GM12878 (cell line): ENCODE data around the gene UHRF1. TPM values are rescaled to one million over a fixed set of nuclear protein-coding genes. Genes with fewer than 3 reads are reported as not detected.

Source experiments
- ATAC-seq: fragments of 200-7000 bp; cut with Tn5 transposase; 3 replicates; pipeline ENCODE4 v1.9.1; 2020; ENCODE audit warnings: mild to moderate bottlenecking, moderate library complexity
- BruUV-seq: library from RNA; stranded (reverse); fragments of 400-500 nt; replicated peaks from 2 replicates; lab custom pipeline; 2021; lab: Mats Ljungman, UMichigan
- CTCF ChIA-PET: fragments of 300-600 bp; sonication (Branson Sonifier 250); formaldehyde crosslinking; extraction: SDS; loops from one replicate; lab custom pipeline; 2021; ENCODE audit warnings: inconsistent platforms; lab: Yijun Ruan, JAX
- POLR2A ChIA-PET: fragments of 350-600 bp; formaldehyde crosslinking; extraction: SDS; loops from one replicate; lab custom pipeline; 2021; ENCODE audit warnings: inconsistent platforms; lab: Charles Lee
- RAD21 ChIA-PET: fragments of 300-600 bp; sonication (Branson Sonifier 250); formaldehyde crosslinking; loops from one replicate; lab custom pipeline; 2023; ENCODE audit warnings: antibody characterized with exemption; ENCODE audit not compliant: unreplicated experiment; lab: Charles Lee
- SMC1A ChIA-PET: fragments of 300-600 bp; sonication (Branson Sonifier 250); formaldehyde crosslinking; loops from one replicate; lab custom pipeline; 2023; ENCODE audit not compliant: unreplicated experiment, uncharacterized antibody; lab: Charles Lee
- DNase-seq: peaks from one replicate; pipeline ENCODE4 v3.0.0-alpha.2; 2011; ENCODE audit warnings: low read depth, low spot score
- FAIRE-seq: peaks from 3 replicates; lab custom pipeline; 2011; peaks lifted over from hg19 to GRCh38; lab: Jason Lieb, UNC
- H2AFZ ChIP-seq: 2 replicates; pipeline ENCODE4 v1.6.0; 2011; ENCODE audit warnings: low read depth, low read length, control low read depth; ENCODE audit not compliant: control insufficient read depth
- H3K27ac ChIP-seq: 2 replicates; pipeline ENCODE4 v1.5.1; 2011; ENCODE audit warnings: control low read depth; ENCODE audit not compliant: control insufficient read depth, insufficient read depth
- H3K27me3 ChIP-seq, 2 experiments: replicated peaks in 1 of 2; 2 replicates each; pipeline versions ENCODE4 v1.6.0 to v1.6.1; 2011; ENCODE audit warnings: low read length in 1 of 2; ENCODE audit not compliant: control insufficient read depth in 2 of 2, insufficient read depth in 2 of 2
- H3K36me3 ChIP-seq, 2 experiments: 2 replicates each; pipeline ENCODE4 v1.5.1; 2011; ENCODE audit warnings: low read length in 1 of 2; ENCODE audit not compliant: control insufficient read depth in 2 of 2, insufficient read depth in 2 of 2
- H3K4me1 ChIP-seq: 2 replicates; pipeline ENCODE4 v1.6.1; 2011; ENCODE audit warnings: mild to moderate bottlenecking, low read length, moderate library complexity, mixed read lengths; ENCODE audit not compliant: control insufficient read depth, insufficient read depth
- H3K4me2 ChIP-seq: 2 replicates; pipeline ENCODE4 v1.6.0; 2011; ENCODE audit warnings: control low read depth; ENCODE audit not compliant: control insufficient read depth, insufficient read depth
- H3K4me3 ChIP-seq: fragments of 200-600 bp; sonication (generic); 2 replicates; pipeline ENCODE4 v1.5.1; 2016
- H3K79me2 ChIP-seq: 2 replicates; pipeline ENCODE4 v1.6.0; 2011; ENCODE audit warnings: low read length; ENCODE audit not compliant: control insufficient read depth, insufficient read depth
- H3K9ac ChIP-seq: 2 replicates; pipeline ENCODE4 v1.8.0; 2011; ENCODE audit warnings: low read length, control low read depth, mixed read lengths; ENCODE audit not compliant: control insufficient read depth, insufficient read depth
- H3K9me3 ChIP-seq: replicated peaks from 3 replicates; pipeline ENCODE4 v1.5.1; 2011; ENCODE audit warnings: mild to moderate bottlenecking, low read length; ENCODE audit not compliant: control insufficient read depth, insufficient read depth
- H4K20me1 ChIP-seq: 2 replicates; pipeline ENCODE4 v1.6.0; 2011; ENCODE audit not compliant: control insufficient read depth, insufficient read depth
- BCLAF1 ChIP-seq: fragments of 450-650 bp; IDR thresholded peaks from 2 replicates; pipeline ENCODE4 v1.6.1; 2017; ENCODE audit warnings: antibody characterized with exemption, mild to moderate bottlenecking, moderate library complexity
- CREB1 ChIP-seq: IDR thresholded peaks from 2 replicates; pipeline ENCODE4 v1.6.1; 2012; ENCODE audit warnings: low read depth, mild to moderate bottlenecking, inconsistent platforms
- HCFC1 ChIP-seq: fragments of 150-350 bp; IDR thresholded peaks from 2 replicates; pipeline ENCODE4 v1.6.1; 2014; ENCODE audit warnings: low read length
- SREBF1 ChIP-seq: IDR thresholded peaks from 2 replicates; pipeline ENCODE4 v1.6.1; 2012; ENCODE audit warnings: mild to moderate bottlenecking, low read length
- WRNIP1 ChIP-seq: IDR thresholded peaks from 2 replicates; pipeline ENCODE4 v1.6.1; 2011; ENCODE audit warnings: low read depth, low read length, improper control_type of control experiment, borderline replicate concordance
- ZZZ3 ChIP-seq: IDR thresholded peaks from 2 replicates; pipeline ENCODE4 v1.6.1; 2011; ENCODE audit warnings: low read depth; ENCODE audit not compliant: control insufficient read depth, insufficient read length
- WGBS: methylation state at CpG from one replicate; pipeline ENCODE4 v1.1.6; 2016; ENCODE audit warnings: low lambda C conversion rate; ENCODE audit not compliant: insufficient replicate concordance, insufficient coverage; ENCODE audit errors: missing lambda C conversion rate; 5-methylcytosine and 5-hydroxymethylcytosine counted together
- in situ Hi-C: fragments of 300-500 bp; cut with MboI; formaldehyde crosslinking; loops from 9 replicates; pipeline ENCODE4 v1.14.3; 2018; ENCODE audit warnings: mixed read lengths
- intact Hi-C: fragments of 100-400 bp; cut with micrococcal nuclease; formaldehyde crosslinking; loops from one replicate; pipeline ENCODE4 v1.14.2; 2022; ENCODE audit not compliant: unreplicated experiment
- polyA plus RNA-seq, 11 experiments: library from polyadenylated mRNA; depleted of rRNA in 4 of 11; unstranded in 6 of 11; stranded (reverse) in 5 of 11; fragments of >200 nt; fragmentation: Nextera tagmentation in 4 of 11; fragmentation: Illumina TruSeq in 1 of 11; extraction: Ambion mirVana in 4 of 11; extraction: Trizol in 1 of 11; gene quantifications; 1 replicate in 1 of 11; 2 replicates in 10 of 11; pipeline versions ENCODE4 v1.2.1 to v1.2.3, GENCODE V29; 2011 to 2016; ENCODE audit warnings: inconsistent platforms in 2 of 11, missing spikeins in 2 of 11, low read depth in 1 of 11
- total RNA-seq, 4 experiments: library from RNA; depleted of rRNA in 3 of 4; stranded (reverse); fragments of >200 nt in 3 of 4; fragmentation: Illumina TruSeq in 1 of 4; extraction: Trizol in 1 of 4; gene quantifications; 2 replicates each; pipeline versions ENCODE4 v1.2.1 to v1.2.3, GENCODE V29; 2013 to 2021
- TF ChIP-seq, protein P1 (sequence below): fragments of 450-650 bp; IDR thresholded peaks from 2 replicates; pipeline ENCODE4 v1.6.1; 2017; ENCODE audit warnings: mild to moderate bottlenecking, moderate library complexity

Gene UHRF1
- total and polyA plus RNA-seq, 10 of the 15 experiments (the other 5 are each of a cell fraction or from before 2014, with no cell fraction given), result 13.0 to 109 (median 37.7) TPM

- TF ChIP-seq BCLAF1, result no peak
Measured at GRCh38 chr19:4979211-4979807, 70.0 kb downstream of the UHRF1 start (continued).

DNA sequence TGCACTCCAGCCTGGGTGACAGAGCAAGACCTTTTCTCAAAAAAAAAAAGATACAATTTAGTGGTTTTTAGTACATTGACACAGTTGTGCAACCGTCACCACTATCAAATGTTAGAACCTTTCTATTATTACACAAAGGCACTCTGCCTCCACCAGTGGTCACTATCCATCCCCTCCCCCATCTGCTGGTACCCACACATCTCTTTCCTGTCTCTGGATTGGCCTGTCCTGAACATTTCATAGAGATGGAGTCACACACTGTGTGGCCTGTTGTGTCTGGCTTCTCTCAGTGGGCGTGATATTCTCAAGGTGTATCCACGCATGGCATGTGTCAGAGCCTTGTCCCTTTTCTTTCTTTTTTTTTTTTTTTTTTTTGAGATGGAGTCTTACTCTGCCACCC, 70.8 kb downstream of the UHRF1 start:
- no TSS peak for BruUV-seq

More for the DNA sequence above, 70.8 kb downstream of the UHRF1 start:
- DNase-seq, result no peak
- H3K4me2 ChIP-seq, result no peak overlapping the region
- in situ Hi-C loops (no loop called here), intact Hi-C loops (no loop called here)
- no peak for TF ChIP-seq CREB1
- TF ChIP-seq, protein P1, sequence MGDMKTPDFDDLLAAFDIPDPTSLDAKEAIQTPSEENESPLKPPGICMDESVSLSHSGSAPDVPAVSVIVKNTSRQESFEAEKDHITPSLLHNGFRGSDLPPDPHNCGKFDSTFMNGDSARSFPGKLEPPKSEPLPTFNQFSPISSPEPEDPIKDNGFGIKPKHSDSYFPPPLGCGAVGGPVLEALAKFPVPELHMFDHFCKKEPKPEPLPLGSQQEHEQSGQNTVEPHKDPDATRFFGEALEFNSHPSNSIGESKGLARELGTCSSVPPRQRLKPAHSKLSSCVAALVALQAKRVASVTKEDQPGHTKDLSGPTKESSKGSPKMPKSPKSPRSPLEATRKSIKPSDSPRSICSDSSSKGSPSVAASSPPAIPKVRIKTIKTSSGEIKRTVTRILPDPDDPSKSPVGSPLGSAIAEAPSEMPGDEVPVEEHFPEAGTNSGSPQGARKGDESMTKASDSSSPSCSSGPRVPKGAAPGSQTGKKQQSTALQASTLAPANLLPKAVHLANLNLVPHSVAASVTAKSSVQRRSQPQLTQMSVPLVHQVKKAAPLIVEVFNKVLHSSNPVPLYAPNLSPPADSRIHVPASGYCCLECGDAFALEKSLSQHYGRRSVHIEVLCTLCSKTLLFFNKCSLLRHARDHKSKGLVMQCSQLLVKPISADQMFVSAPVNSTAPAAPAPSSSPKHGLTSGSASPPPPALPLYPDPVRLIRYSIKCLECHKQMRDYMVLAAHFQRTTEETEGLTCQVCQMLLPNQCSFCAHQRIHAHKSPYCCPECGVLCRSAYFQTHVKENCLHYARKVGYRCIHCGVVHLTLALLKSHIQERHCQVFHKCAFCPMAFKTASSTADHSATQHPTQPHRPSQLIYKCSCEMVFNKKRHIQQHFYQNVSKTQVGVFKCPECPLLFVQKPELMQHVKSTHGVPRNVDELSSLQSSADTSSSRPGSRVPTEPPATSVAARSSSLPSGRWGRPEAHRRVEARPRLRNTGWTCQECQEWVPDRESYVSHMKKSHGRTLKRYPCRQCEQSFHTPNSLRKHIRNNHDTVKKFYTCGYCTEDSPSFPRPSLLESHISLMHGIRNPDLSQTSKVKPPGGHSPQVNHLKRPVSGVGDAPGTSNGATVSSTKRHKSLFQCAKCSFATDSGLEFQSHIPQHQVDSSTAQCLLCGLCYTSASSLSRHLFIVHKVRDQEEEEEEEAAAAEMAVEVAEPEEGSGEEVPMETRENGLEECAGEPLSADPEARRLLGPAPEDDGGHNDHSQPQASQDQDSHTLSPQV, result no peak
- no peak for TF ChIP-seq ZZZ3
- no peak for TF ChIP-seq HCFC1
- no peak for TF ChIP-seq SREBF1
- no peak for TF ChIP-seq WRNIP1
- peaks cover 11% of the 10 kb centered on the region for H4K20me1 ChIP-seq
- H3K4me3 ChIP-seq, result no peak overlapping the region
- peaks cover 52% of the 10 kb centered on the region for H3K79me2 ChIP-seq
- peaks cover 8% of the 10 kb centered on the region for H3K4me1 ChIP-seq
- RAD21 ChIA-PET, result no interaction called here
- SMC1A ChIA-PET, result interaction anchor here (1.2 kb wide), 1 partner anchor 9 kb away, joined by 4 read pairs; no protein-coding TSS in a partner anchor
- 85% methylated on average over 3 of the region's 3 CpGs for WGBS
- CTCF ChIA-PET, result interaction anchor here (1.3 to 1.4 kb wide), 3 partner anchors 9 to 51 kb away, joined by 4 to 8 read pairs (median 7); no protein-coding TSS in a partner anchor
- no peak overlapping the region for H3K9ac ChIP-seq
- no peaks in the 10 kb centered on the region for H3K27me3 ChIP-seq
- no peaks in the 10 kb centered on the region for H3K9me3 ChIP-seq
- H3K36me3 ChIP-seq, result peaks cover 2 to 12% of the 10 kb centered on the region in 2 experiments; a peak in 2 of 4 replicates
- H3K27ac ChIP-seq, result no peak overlapping the region
- no peak for ATAC-seq
- no peak for FAIRE-seq
- no peak overlapping the region for H2AFZ ChIP-seq
- POLR2A ChIA-PET, result interaction anchor here (0.5 kb wide), 1 partner anchor 343 kb away, joined by 7 read pairs; no protein-coding TSS in a partner anchor
